Activated CD4-positive, alpha-beta T cell treated with anti-CD3 and anti-CD28 coated beads for 36 hours (primary cell): ENCODE data around the gene ADGRB2. TPM values are rescaled to one million over a fixed set of nuclear protein-coding genes. Genes with fewer than 3 reads are reported as not detected.

Experiments
- ATAC-seq: fragments of 200-7000 bp; cut with Tn5 transposase; one replicate; pipeline ENCODE4 v1.10.0; 2021; ENCODE audit warnings: mild to moderate bottlenecking, moderate library complexity
- CTCF ChIA-PET: fragments of 350-600 bp; sonication (Branson Sonifier 250); formaldehyde crosslinking; loops from one replicate; lab custom pipeline; 2021; ENCODE audit warnings: antibody characterized with exemption; lab: Charles Lee
- POLR2A ChIA-PET: fragments of 350-600 bp; sonication (Branson Sonifier 250); formaldehyde crosslinking; loops from one replicate; lab custom pipeline; 2021; ENCODE audit warnings: antibody characterized with exemption, inconsistent platforms; lab: Charles Lee
- DNase-seq: peaks from one replicate; pipeline ENCODE4 v3.0.0-alpha.2; 2020
- H3K27ac Mint-ChIP-seq: one replicate; pipeline ENCODE4 v1.8.0; 2021; ENCODE audit warnings: mixed read lengths
- H3K27me3 Mint-ChIP-seq: one replicate; pipeline ENCODE4 v1.8.0; 2021; ENCODE audit warnings: mixed read lengths
- H3K36me3 Mint-ChIP-seq: one replicate; pipeline ENCODE4 v1.8.0; 2021; ENCODE audit warnings: low read depth, mixed read lengths
- H3K4me1 Mint-ChIP-seq: one replicate; pipeline ENCODE4 v1.8.0; 2021; ENCODE audit warnings: mixed read lengths
- H3K4me3 Mint-ChIP-seq: one replicate; pipeline ENCODE4 v1.8.0; 2021; ENCODE audit warnings: mild to moderate bottlenecking, moderate library complexity, mixed read lengths
- H3K9me3 Mint-ChIP-seq: one replicate; pipeline ENCODE4 v1.8.0; 2021; ENCODE audit warnings: low read depth, mixed read lengths
- intact Hi-C, 2 experiments: fragments of 100-400 bp; cut with DNase I in 1 of 2; cut with micrococcal nuclease in 1 of 2; formaldehyde crosslinking; loops; one replicate each; pipeline versions ENCODE4 v1.14.2 to v1.15.1; 2022 to 2024; cut with DNase I, micrococcal nuclease
- microRNA-seq: library from miRNA; unstranded; fragments of <30 nt; microRNA quantifications from one replicate; pipeline ENCODE4 v1.2.0, GENCODE V29; 2021; ENCODE audit warnings: borderline replicate concordance
- total RNA-seq, 2 experiments: library from RNA; stranded (reverse); gene quantifications; one replicate each; pipeline ENCODE4 v1.2.3, GENCODE V29; 2021

Gene ADGRB2
- total RNA-seq, 2 experiments from 2014 or later: 1.2 TPM

DNA sequence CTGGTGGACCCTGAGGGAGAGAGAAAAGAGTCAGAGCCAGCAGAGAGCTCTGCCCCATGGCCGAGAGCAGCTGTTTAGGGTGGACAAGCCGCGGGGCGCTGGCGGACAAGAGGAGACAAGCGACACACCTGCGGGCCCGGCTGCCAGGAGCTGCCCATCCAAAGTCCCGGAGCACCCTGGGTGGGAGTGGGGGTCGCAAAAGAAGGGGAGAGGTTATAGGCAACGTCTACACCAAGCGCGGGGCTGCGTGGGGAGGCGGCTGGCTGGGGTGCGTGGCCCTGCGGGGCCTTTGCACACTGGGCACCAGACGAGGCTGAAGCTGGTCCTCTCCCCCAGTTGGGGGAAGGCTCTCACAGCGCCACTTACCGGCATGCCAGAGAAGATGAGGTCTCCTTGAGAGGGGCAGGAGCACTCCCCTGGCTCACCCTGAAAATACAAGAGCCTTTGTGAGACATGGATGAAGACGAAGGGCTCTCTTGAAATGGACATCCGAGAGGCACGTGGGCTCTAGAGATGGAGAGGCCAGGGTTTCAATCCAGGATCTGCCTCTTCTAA, 84.4 kb downstream of the ADGRB2 start:
- DNase-seq: no peak
- Mint-ChIP-seq H3K27ac (no peak overlapping the region), H3K9me3 (no peaks in the 10 kb centered on the region), H3K36me3 (no peaks in the 10 kb centered on the region), H3K4me3 (no peak overlapping the region), H3K27me3 (peaks cover 4% of the 10 kb centered on the region), H3K4me1 (no peaks in the 10 kb centered on the region)
- no peak for ATAC-seq
- intact Hi-C loops: no loop called here
- ChIA-PET CTCF (interaction anchor here (0.6 to 1.4 kb wide), 2 partner anchors 10 to 55 kb away, joined by 3 to 4 read pairs; no protein-coding TSS in a partner anchor), POLR2A (no interaction called here)

DNA sequence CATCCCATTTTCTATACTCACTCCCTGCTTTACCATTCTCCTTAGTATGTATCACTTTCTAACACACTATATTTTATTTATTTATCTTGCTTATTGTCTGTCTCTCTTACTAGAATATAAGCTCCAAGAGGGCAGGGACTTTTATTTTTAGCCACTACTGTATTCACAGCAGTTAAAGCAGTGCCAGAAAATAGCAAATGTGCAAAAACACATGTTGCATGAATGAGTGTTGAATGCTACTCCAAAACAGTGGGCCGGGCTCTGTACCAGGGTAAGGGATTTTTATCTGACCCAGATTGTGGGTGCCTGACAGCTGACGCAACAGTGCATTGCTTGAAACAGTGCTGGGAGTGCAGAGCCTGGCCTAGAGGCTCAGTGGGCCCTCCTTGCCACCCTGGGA, 85.0 kb downstream of the ADGRB2 start:
- H3K27ac Mint-ChIP-seq: no peak overlapping the region
- H3K27me3 Mint-ChIP-seq: peaks cover 3% of the 10 kb centered on the region
- ChIA-PET CTCF (interaction anchor here (0.8 to 1.4 kb wide), 2 partner anchors 9 to 13 kb away, joined by 3 to 4 read pairs; no protein-coding TSS in a partner anchor), POLR2A (interaction anchor here (0.6 kb wide), 1 partner anchor 56 kb away, joined by 3 read pairs; no protein-coding TSS in a partner anchor)
- H3K36me3 Mint-ChIP-seq: no peaks in the 10 kb centered on the region
- intact Hi-C loops: no loop called here
- no peaks in the 10 kb centered on the region for H3K4me1 Mint-ChIP-seq
- DNase-seq: no peak
- no peak for ATAC-seq
- H3K9me3 Mint-ChIP-seq: no peaks in the 10 kb centered on the region
- no peak overlapping the region for H3K4me3 Mint-ChIP-seq

DNA sequence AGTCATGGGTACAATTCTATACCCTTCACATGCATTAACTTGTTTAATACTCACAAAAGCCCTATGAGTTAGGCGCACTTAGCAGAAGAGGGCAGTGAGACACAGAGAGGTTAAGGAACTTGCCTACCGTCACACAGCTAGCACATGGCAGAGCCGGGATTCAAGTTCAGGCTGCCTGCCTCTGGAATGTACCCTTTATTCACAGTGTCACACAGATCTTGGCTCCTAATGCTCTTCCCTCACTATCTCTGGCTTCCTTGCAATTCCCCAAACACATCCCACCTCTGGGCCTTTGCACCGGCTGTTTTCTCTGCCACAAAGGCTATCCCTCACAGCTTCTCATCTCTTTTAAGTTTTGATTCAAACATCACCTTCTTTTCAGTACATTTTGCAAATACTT, 85.5 kb downstream of the ADGRB2 start:
- Mint-ChIP-seq H3K27ac (no peak overlapping the region), H3K4me3 (no peak overlapping the region), H3K27me3 (peaks cover 3% of the 10 kb centered on the region), H3K36me3 (no peaks in the 10 kb centered on the region), H3K4me1 (no peaks in the 10 kb centered on the region), H3K9me3 (no peaks in the 10 kb centered on the region)
- CTCF ChIA-PET: interaction anchor here (0.8 to 1.4 kb wide), 2 partner anchors 9 to 12 kb away, joined by 3 to 4 read pairs; no protein-coding TSS in a partner anchor
- intact Hi-C loops: no loop called here
- POLR2A ChIA-PET: interaction anchor here (0.6 kb wide), 1 partner anchor 56 kb away, joined by 3 read pairs; no protein-coding TSS in a partner anchor
- DNase-seq (no peak), ATAC-seq (no peak)

DNA sequence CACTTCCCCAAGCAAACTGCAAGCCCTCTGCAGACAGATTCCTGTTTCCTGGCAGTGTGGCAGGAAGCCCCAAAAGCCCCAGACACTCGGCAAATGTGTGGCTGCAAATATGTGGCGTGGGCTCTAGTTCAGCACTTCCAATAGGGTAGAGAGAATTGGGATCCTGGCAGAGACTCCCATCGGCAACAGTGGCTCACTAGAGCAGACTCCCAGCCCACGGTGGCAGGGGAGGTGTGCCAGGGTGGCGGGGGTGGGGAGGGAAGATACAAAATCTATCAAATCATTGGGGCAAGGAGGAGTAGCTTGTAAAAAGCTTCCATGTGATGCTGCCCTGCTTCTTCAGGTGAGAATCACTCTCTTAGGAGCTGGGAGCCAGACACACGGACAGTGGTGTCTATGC, 86.2 kb downstream of the ADGRB2 start:
- H3K27ac Mint-ChIP-seq: no peak overlapping the region
- no peaks in the 10 kb centered on the region for H3K36me3 Mint-ChIP-seq
- no peaks in the 10 kb centered on the region for H3K9me3 Mint-ChIP-seq
- CTCF ChIA-PET: interaction anchor here (1.0 kb wide), 1 partner anchor 19 kb away, joined by 3 read pairs; no protein-coding TSS in a partner anchor
- ATAC-seq: no peak
- H3K4me1 Mint-ChIP-seq: no peaks in the 10 kb centered on the region
- H3K4me3 Mint-ChIP-seq: no peak overlapping the region
- intact Hi-C loops: no loop called here
- H3K27me3 Mint-ChIP-seq: peaks cover 3% of the 10 kb centered on the region
- POLR2A ChIA-PET: no interaction called here
- DNase-seq: no peak

DNA sequence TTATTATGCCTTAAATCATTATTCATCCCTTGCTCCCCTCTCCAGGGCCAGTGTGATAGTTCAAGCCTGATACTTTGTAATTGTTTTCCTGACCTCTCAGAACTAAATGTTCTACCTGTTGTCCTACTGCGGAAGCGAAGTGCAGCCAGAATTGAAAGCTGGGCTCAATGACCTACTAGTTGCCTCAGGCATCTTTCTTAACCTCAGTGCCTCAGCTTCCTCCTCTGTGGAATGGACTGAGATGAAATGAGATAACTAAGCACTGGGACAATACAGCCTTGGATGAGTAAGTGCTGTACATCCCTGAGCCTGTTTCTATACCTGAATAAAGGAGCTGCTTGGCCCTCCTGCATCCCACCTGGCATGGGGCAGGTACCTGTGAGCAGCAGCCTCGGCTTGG, 86.7 kb downstream of the ADGRB2 start:
- DNase-seq: no peak
- Mint-ChIP-seq H3K4me3 (no peak overlapping the region), H3K27ac (no peak overlapping the region), H3K36me3 (no peaks in the 10 kb centered on the region), H3K27me3 (peaks cover 3% of the 10 kb centered on the region), H3K9me3 (no peaks in the 10 kb centered on the region), H3K4me1 (no peaks in the 10 kb centered on the region)
- no peak for ATAC-seq
- intact Hi-C loops: no loop called here
- ChIA-PET POLR2A (no interaction called here), CTCF (interaction anchor here (1.0 kb wide), 1 partner anchor 18 kb away, joined by 3 read pairs; no protein-coding TSS in a partner anchor)

Small RNA genes within 50 kb of the gene (microRNA-seq; reads per million reads assigned to microRNA genes)
- not detected for gene MIR4254

Other genes starting within 250 kb of the ADGRB2 start
- not detected for gene TINAGL1, start 187.8 kb downstream of the ADGRB2 start, total RNA-seq
- gene HCRTR1, start 146.7 kb downstream of the ADGRB2 start, total RNA-seq: not detected
- 10 to 100 TPM; 48.8 to 59.3 TPM for gene PEF1, start 119.5 kb downstream of the ADGRB2 start, total RNA-seq
- gene COL16A1, start 60.3 kb downstream of the ADGRB2 start, total RNA-seq: under 1 TPM in 1 of 2 experiments, not detected in 1; 0.09 TPM
- gene SPOCD1, start 51.7 kb upstream of the ADGRB2 start, total RNA-seq: under 1 TPM; 0.79 to 0.91 TPM
- gene PTP4A2, start 174.0 kb upstream of the ADGRB2 start, total RNA-seq: 100 to 1,000 TPM; 279 to 314 TPM
- 100 to 1,000 TPM; 198 to 206 TPM for gene KHDRBS1, start 249.5 kb upstream of the ADGRB2 start, total RNA-seq